PC-3 (cell line): ENCODE measurements around the gene DAPK3.

Experiments
- CTCF ChIP-seq: fragments of 300-600 bp; sonication (generic); conservative IDR thresholded peaks from 2 replicates; pipeline ENCODE4 v1.5.1; 2017; ENCODE audit warnings: antibody characterized with exemption, low read depth, mild to moderate bottlenecking, low read length
- EZH2 ChIP-seq: fragments of 300-600 bp; sonication (generic); IDR thresholded peaks from one replicate; pipeline ENCODE4 v1.6.1; 2017; ENCODE audit warnings: antibody characterized with exemption, mild to moderate bottlenecking, low read length; ENCODE audit not compliant: unreplicated experiment
- EZH2phosphoT487 ChIP-seq: fragments of 300-600 bp; sonication (generic); IDR thresholded peaks from 2 replicates; pipeline ENCODE4 v1.6.1; 2018; ENCODE audit warnings: mild to moderate bottlenecking, antibody characterized with exemption, low read length, borderline replicate concordance

DNA sequence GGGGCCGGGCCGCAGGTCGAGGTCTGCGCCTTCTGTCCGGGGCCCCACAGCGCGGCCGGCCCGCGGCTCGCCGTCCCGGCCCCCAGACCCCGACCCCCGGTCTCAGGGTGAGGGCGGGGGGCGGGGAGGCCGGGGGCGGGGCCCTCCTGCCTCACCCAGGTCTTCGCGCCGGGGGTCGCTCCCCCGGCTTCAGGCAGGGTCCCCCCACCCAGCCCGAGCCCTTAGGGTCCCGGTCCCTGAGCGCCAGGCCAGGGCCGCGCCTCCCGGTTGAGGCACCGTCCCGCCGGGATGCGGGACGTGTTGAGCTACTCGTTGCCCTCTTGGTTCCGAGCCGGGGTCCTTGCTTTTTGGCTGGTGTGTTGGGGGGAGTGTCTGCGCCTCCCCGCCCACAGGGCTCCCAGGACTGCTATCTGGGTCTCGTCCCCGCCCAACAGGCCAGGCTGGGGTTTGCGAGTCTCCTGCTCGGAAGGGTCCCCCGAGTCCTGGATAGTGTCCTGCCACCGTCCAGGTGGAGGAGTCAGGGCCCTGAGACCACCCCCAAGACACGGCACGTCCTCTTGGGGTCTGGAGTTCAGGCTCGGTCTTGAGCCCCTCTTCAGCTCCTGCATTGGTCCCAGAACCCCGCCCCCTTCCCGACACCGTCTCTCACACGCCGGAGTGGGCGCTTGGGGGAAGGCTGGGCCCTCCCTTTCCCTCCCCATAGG, 37.1 kb upstream of the DAPK3 start:
- TF ChIP-seq EZH2, result no peak
- no peak for TF ChIP-seq CTCF
- TF ChIP-seq EZH2phosphoT487, result no peak
